Measurements from ENCODE around the gene PLXNB2.

- TF ChIP-seq CTCF (conservative IDR thresholded peaks at IDR 0.05 in 1 of 2, IDR thresholded peaks at IDR 0.05 in 1 of 2; ENCODE audit: low read depth in 1 of 2, low read length in 2 of 2) (no peak), EZH2 (IDR thresholded peaks at IDR 0.05; ENCODE audit: low read length, missing control alignments) (no peak)
These were observed 39.7 kb upstream of the PLXNB2 start for GRCh38 chr22:50347157-50347556.
